Fibroblast of lung (primary cell): ENCODE results near the gene ALPP. TPM values are rescaled to one million over a fixed set of nuclear protein-coding genes. Genes with fewer than 3 reads are reported as not detected.

ENCODE experiments used
- DNase-seq, 2 donors: peaks; one replicate each; pipeline versions ENCODE4 v3.0.0 to v3.0.0-alpha.2; 2010; ENCODE audit warnings: low read depth in 2 of 2
- H2AFZ ChIP-seq: 2 replicates; pipeline ENCODE4 v1.5.1; 2012; ENCODE audit warnings: low read length, control low read depth, inconsistent platforms
- H3K27ac ChIP-seq: 2 replicates; pipeline ENCODE4 v1.5.1; 2011; ENCODE audit warnings: low read length, control low read depth; ENCODE audit not compliant: insufficient read depth
- H3K27me3 ChIP-seq: 2 replicates; pipeline ENCODE4 v1.5.1; 2011; ENCODE audit warnings: mild to moderate bottlenecking, low read length; ENCODE audit not compliant: control insufficient read depth, insufficient read depth
- H3K36me3 ChIP-seq: 2 replicates; pipeline ENCODE4 v1.5.1; 2011; ENCODE audit warnings: low read length; ENCODE audit not compliant: control insufficient read depth, insufficient read depth
- H3K4me1 ChIP-seq: 2 replicates; pipeline ENCODE4 v1.5.1; 2011; ENCODE audit warnings: low read length; ENCODE audit not compliant: control insufficient read depth, insufficient read depth; ENCODE audit errors: extremely low read depth
- H3K4me2 ChIP-seq: 2 replicates; pipeline ENCODE4 v1.5.1; 2011; ENCODE audit warnings: low read length, control low read depth; ENCODE audit not compliant: insufficient read depth; ENCODE audit errors: extremely low read depth
- H3K4me3 ChIP-seq, 4 experiments: fragments of 200-600 bp in 1 of 4; sonication (generic) in 1 of 4; replicated peaks in 1 of 4; 2 replicates each; pipeline ENCODE4 v1.5.1; 2011 to 2016; ENCODE audit warnings: low read length in 4 of 4, low read depth in 3 of 4, mild to moderate bottlenecking in 3 of 4, control low read depth in 2 of 4, inconsistent platforms in 1 of 4, mixed read lengths in 1 of 4; ENCODE audit not compliant: insufficient read depth in 1 of 4; ENCODE audit errors: control extremely low read depth in 1 of 4
- H3K79me2 ChIP-seq: 2 replicates; pipeline ENCODE4 v1.5.1; 2012; ENCODE audit warnings: mild to moderate bottlenecking, low read length, inconsistent platforms; ENCODE audit not compliant: control insufficient read depth, insufficient read depth
- H3K9ac ChIP-seq: 2 replicates; pipeline ENCODE4 v1.5.1; 2011; ENCODE audit warnings: mild to moderate bottlenecking, low read length, control low read depth; ENCODE audit not compliant: insufficient read depth
- H3K9me3 ChIP-seq: 2 replicates; pipeline ENCODE4 v1.5.1; 2012; ENCODE audit warnings: low read depth, low read length; ENCODE audit not compliant: control insufficient read depth, insufficient read depth
- H4K20me1 ChIP-seq: 2 replicates; pipeline ENCODE4 v1.5.1; 2011; ENCODE audit warnings: low read length; ENCODE audit not compliant: control insufficient read depth, insufficient read depth; ENCODE audit errors: extremely low read depth
- CTCF ChIP-seq, 2 donors: IDR thresholded peaks in 1 of 2; conservative IDR thresholded peaks in 1 of 2; 1 replicate in 1 of 2; 2 replicates in 1 of 2; pipeline ENCODE4 v1.5.1; 2011 to 2012; ENCODE audit warnings: low read length in 2 of 2, control low read depth in 1 of 2, inconsistent platforms in 1 of 2, low read depth in 1 of 2, mild to moderate bottlenecking in 1 of 2
- EZH2 ChIP-seq: IDR thresholded peaks from 2 replicates; pipeline ENCODE4 v1.5.1; 2012; ENCODE audit warnings: low read length, control low read depth, mild to moderate bottlenecking; ENCODE audit errors: missing control alignments
- polyA plus RNA-seq, 2 donors: library from polyadenylated mRNA; depleted of rRNA in 1 of 2; stranded (reverse) in 1 of 2; unstranded in 1 of 2; fragments of >200 nt; gene quantifications; 2 replicates each; pipeline ENCODE4 v1.2.1, GENCODE V29; 2011 to 2012; ENCODE audit warnings: missing spikeins in 1 of 2
- total RNA-seq: library from RNA; depleted of rRNA; stranded (reverse); fragments of >200 nt; gene quantifications from 2 replicates; pipeline ENCODE4 v1.2.1, GENCODE V29; 2014

The ALPP gene
- total and polyA plus RNA-seq, 2 donors (not counting 1 experiment from before 2014, with no cell fraction given) = not detected

GRCh38 chr2:232420073-232420454 lies 41.5 kb downstream of the ALPP start:
- Histone ChIP-seq H3K4me2 (no peak overlapping the region), H3K27ac (no peak overlapping the region), H3K79me2 (no peaks in the 10 kb centered on the region), H3K9ac (no peak overlapping the region), H3K4me1 (no peaks in the 10 kb centered on the region), H2AFZ (no peak overlapping the region), H3K27me3 (peaks cover 50% of the 10 kb centered on the region), H3K9me3 (no peaks in the 10 kb centered on the region), H3K36me3 (no peaks in the 10 kb centered on the region), H3K4me3 (no peak overlapping the region), H4K20me1 (no peaks in the 10 kb centered on the region)
- TF ChIP-seq EZH2 (no peak), CTCF (conservative IDR thresholded peaks at IDR 0.05 in 1 of 2, IDR thresholded peaks at IDR 0.05 in 1 of 2; ENCODE audit: low read depth in 1 of 2, low read length in 2 of 2) (no peak)
- no peak for DNase-seq

- H3K9ac ChIP-seq = no peak overlapping the region
- no peaks in the 10 kb centered on the region for H3K9me3 ChIP-seq
- no peak overlapping the region for H2AFZ ChIP-seq
- TF ChIP-seq EZH2 (peak; percentile 43), CTCF (conservative IDR thresholded peaks at IDR 0.05 in 1 of 2, IDR thresholded peaks at IDR 0.05 in 1 of 2; ENCODE audit: low read depth in 1 of 2, low read length in 2 of 2) (no peak)
- H3K79me2 ChIP-seq = no peaks in the 10 kb centered on the region
- peak in 1 of 2 donors; percentile 11 for DNase-seq
- peaks cover 50% of the 10 kb centered on the region for H3K27me3 ChIP-seq
- no peak overlapping the region for H3K4me2 ChIP-seq
- H4K20me1 ChIP-seq = no peaks in the 10 kb centered on the region
- H3K4me3 ChIP-seq = no peak overlapping the region
- H3K4me1 ChIP-seq = no peaks in the 10 kb centered on the region
- no peak overlapping the region for H3K27ac ChIP-seq
- H3K36me3 ChIP-seq = no peaks in the 10 kb centered on the region
Measured at GRCh38 chr2:232420463-232421188, 42.1 kb downstream of the ALPP start.

DNA sequence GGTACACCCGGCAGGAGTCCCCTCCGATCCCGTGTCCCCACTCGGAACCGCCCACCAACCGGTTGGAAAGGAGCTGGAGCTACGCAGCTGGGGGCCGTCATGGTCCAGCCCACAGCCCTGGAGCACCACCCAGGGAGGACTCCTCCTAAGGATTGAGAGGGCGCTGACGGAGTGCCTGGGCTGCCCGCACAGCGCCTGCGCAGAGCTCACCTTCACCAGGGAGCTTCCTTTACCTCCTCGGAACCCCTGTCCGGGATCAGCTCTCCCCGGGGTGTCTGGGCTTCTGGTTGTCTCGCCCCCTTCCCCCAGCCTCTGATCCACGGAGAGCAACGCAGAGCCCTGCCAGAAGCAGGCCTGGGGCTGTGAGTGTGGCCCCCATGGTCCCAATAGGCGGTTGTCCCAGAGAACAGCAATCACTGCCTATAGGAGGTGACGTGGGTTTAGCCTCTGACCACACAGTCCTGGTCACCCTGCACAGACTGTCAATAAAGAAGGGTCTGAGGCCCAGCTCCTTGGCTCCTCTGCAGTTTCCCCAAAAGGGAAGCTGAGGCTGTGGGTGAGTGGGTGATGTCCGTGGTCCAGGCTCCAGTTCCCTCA lies 42.7 kb downstream of the ALPP start:
- TF ChIP-seq EZH2 (no peak), CTCF (conservative IDR thresholded peaks at IDR 0.05 in 1 of 2, IDR thresholded peaks at IDR 0.05 in 1 of 2; ENCODE audit: low read depth in 1 of 2, low read length in 2 of 2) (no peak)
- no peak overlapping the region for H3K27ac ChIP-seq
- no peaks in the 10 kb centered on the region for H3K9me3 ChIP-seq
- H3K4me3 ChIP-seq = no peak overlapping the region
- H3K9ac ChIP-seq = no peak overlapping the region
- H3K36me3 ChIP-seq = no peaks in the 10 kb centered on the region
- no peaks in the 10 kb centered on the region for H4K20me1 ChIP-seq
- H2AFZ ChIP-seq = no peak overlapping the region
- H3K79me2 ChIP-seq = no peaks in the 10 kb centered on the region
- DNase-seq = no peak
- H3K4me1 ChIP-seq = no peaks in the 10 kb centered on the region
- no peak overlapping the region for H3K4me2 ChIP-seq
- H3K27me3 ChIP-seq = peaks cover 50% of the 10 kb centered on the region
